NCI-H2196 (cell line): ENCODE measurements around the gene ECHS1.
"Not testable (repeated sequence)": the region's sequence is repeated elsewhere in the genome, so short reads cannot be mapped to it uniquely, and the experiment has no call there.

Experiments used
- DNase-seq: peaks from one replicate; lab custom pipeline; 2025; ENCODE audit not compliant: unreplicated experiment; lab: John Stamatoyannopoulos, UW

Gene ECHS1

GRCh38 chr10:133326745-133327650 is 46.2 kb downstream of the ECHS1 start:
- DNase-seq: peak; percentile 34

- DNase-seq: no peak
These were observed 47.0 kb downstream of the ECHS1 start for GRCh38 chr10:133326223-133326551.

- peak; percentile 3 for DNase-seq
These were observed 47.5 kb downstream of the ECHS1 start for GRCh38 chr10:133325440-133326222.

- DNase-seq: no peak
These were observed 48.3 kb downstream of the ECHS1 start for GRCh38 chr10:133324857-133325260.

- peak; percentile 69 for DNase-seq
These were observed 48.9 kb downstream of the ECHS1 start for GRCh38 chr10:133324198-133324792.

GRCh38 chr10:133322064-133322709 is 51.0 kb downstream of the ECHS1 start:
- not testable (repeated sequence) for DNase-seq

- DNase-seq: not testable (repeated sequence)
These were observed 52.2 kb downstream of the ECHS1 start for GRCh38 chr10:133320852-133321422.

GRCh38 chr10:133318494-133319127 is 54.5 kb downstream of the ECHS1 start:
- DNase-seq: peak; percentile 64

GRCh38 chr10:133316732-133317131 is 56.4 kb downstream of the ECHS1 start:
- DNase-seq: no peak

GRCh38 chr10:133316266-133316665 is 56.9 kb downstream of the ECHS1 start:
- DNase-seq: no peak

GRCh38 chr10:133315847-133316246 is 57.3 kb downstream of the ECHS1 start:
- peak; percentile 1 for DNase-seq

- no peak for DNase-seq
These were observed 58.2 kb downstream of the ECHS1 start for GRCh38 chr10:133314911-133315310.

- no peak for DNase-seq
These were observed 60.0 kb downstream of the ECHS1 start for GRCh38 chr10:133313192-133313591.

- DNase-seq: no peak
These were observed 60.4 kb downstream of the ECHS1 start for GRCh38 chr10:133312769-133313145.
